ENCODE data around the gene C19orf53.
"Not testable (repeated sequence)": the region's sequence is repeated elsewhere in the genome, so short reads cannot be mapped to it uniquely, and the experiment has no call there.

The C19orf53 gene

DNA sequence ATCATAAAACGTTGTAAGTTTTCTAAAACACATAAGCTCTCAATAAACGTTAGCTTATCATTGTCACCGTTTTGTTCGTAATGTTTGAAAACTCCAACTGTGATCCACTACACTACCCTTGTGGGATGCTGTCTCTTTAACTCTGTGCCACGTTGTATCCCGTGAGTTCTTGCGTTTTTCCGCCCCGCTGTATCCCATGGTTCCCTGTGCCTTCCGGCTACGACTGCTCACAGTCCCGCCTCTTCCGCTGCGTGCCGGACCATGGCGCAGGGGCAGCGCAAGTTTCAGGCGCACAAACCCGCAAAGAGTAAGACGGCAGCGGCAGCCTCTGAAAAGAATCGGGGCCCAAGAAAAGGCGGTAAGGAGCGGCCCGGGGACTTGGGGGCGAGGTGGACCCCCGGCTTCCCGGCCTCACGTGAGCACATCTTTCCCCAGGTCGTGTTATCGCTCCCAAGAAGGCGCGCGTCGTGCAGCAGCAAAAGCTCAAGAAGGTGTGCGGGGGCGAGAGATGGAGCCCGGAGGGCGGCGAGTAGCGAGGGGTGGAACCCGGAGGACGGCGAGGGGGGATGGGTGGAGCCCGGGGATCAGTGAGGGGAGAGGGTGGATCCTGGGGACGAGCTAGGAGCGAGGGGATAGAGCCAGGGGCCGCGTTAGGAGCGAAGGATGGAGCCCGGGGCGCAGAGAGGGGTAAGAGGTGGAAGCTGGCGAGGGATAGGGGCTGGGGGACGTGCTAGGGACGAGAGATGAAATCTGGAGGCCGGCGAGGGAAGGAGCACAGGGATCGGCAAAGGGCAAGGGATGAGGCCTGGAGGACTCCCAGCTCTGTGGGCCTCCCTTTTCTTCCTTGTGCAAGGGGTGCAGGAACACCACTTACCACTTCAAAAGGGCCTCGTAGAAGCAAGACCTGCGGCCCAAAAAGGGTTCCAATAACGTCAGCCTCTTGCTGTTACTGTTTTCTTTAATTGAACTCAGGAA lies at the start of gene C19orf53:
Gene C19orf53, plus strand, starts transcription at position 240 of the 975 bp plus-strand sequence. Its CDS starts 22 bp downstream, at position 262.
- peak; percentile 94 for DNase-seq

DNA sequence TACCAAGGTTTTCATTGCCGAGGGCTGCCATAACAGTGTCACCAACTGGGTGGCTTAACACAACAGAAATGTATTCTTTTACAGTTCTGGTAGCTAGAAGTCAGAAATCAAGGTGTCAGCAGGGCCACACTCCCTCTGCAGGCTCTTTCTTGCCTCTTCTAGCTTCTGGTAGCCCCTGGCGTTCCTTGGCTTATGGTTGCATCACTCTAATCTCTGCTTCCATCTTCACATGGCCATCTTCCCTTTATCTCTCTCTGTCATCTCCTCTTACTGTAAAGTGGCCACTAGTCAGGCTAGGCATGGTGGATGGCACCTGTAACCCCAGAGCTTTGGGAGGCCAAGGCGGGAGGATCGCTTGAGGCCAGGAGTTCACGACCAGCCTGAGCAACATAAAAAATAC lies 47.9 kb upstream of the C19orf53 start:
- no peak for DNase-seq

- DNase-seq = no peak
Observed at GRCh38 chr19:13727798-13728197, 46.5 kb upstream of the C19orf53 start.

DNA sequence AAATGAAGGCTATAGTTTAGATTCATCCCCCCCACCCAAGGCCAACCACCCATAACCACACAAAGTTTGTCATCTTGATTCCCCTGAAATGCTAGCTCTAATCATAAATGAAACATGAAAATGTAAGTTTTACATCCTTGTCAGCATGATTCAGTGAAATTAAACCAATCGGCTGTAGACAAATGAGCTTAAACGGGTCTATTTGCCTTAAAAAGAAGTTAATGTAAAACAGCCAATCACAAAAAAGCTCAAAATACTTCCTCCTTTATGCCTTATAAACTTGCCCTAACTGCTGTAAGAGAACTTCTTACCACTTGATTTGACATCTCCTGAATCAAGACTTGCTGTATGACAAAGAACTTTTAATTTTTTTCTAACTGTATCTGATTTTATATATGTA lies 44.4 kb upstream of the C19orf53 start:
- DNase-seq = no peak

GRCh38 chr19:13731147-13731964 lies 42.9 kb upstream of the C19orf53 start:
- peak; percentile 96 for DNase-seq

DNA sequence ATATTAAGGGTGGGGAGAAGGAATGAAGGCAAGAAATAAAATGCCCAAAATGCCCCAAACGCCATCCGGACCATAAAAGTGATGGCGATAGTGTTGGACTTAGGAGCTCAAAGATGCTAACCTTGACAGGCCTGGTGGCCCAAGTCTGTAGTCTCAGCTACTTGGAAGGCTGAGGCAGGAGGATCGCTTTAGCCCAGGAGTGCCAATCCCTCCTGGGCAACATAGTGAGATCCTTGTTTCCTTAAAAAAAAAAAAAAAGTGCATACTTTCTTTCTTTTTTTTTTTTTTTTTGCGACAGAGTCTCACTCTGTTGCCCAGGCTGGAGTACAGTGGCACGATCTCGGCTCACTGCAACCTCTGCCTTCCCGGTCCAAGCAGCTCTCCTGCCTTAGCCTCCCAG lies 41.9 kb upstream of the C19orf53 start:
- DNase-seq = no peak

- no peak for DNase-seq
Observed at GRCh38 chr19:13734751-13735150, 39.5 kb upstream of the C19orf53 start.

- DNase-seq = no peak
Observed at GRCh38 chr19:13738073-13738472, 36.2 kb upstream of the C19orf53 start.

- no peak for DNase-seq
Observed at GRCh38 chr19:13741893-13742292, 32.4 kb upstream of the C19orf53 start.

DNA sequence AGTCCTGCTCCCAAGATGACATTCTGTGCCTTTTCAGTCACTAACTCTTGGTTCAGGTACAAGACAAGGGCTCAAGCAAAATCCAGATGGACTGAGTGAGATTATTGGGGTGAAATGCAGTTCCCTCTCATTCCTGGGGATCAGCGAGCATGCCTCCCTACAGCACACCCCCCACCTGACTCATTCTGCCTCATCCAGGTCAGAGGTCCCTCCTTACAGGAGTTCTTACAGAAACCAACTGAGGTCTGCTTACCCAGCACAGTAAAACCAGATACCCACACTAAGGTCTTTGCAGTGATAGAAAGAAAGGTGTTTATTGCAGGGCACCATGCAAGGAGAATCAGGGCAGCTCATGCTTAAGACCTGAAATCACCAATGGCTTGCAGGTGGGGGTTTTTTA lies 31.5 kb upstream of the C19orf53 start:
- no peak for DNase-seq

DNA sequence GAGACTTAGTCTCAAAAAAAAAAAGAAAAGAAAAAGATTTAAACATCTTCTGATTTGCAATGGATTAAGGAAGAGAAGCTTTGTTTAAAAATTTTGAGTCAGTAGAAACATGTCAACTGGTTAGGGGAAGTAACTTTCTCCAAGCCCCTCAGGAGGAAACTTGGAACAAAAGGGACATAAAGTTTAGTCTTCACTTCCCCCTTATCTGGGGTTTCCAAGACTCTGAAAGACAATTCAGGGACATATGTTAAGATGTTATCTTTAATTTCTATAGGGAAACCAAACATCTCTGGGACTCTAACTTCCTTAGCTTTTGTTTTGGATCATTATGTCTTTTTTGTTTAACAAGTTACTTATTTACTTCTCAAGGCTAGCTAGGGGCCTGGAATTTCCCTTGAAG lies 30.1 kb upstream of the C19orf53 start:
- DNase-seq = no peak

- no peak for DNase-seq
Observed at GRCh38 chr19:13747098-13747453, 27.2 kb upstream of the C19orf53 start.

DNA sequence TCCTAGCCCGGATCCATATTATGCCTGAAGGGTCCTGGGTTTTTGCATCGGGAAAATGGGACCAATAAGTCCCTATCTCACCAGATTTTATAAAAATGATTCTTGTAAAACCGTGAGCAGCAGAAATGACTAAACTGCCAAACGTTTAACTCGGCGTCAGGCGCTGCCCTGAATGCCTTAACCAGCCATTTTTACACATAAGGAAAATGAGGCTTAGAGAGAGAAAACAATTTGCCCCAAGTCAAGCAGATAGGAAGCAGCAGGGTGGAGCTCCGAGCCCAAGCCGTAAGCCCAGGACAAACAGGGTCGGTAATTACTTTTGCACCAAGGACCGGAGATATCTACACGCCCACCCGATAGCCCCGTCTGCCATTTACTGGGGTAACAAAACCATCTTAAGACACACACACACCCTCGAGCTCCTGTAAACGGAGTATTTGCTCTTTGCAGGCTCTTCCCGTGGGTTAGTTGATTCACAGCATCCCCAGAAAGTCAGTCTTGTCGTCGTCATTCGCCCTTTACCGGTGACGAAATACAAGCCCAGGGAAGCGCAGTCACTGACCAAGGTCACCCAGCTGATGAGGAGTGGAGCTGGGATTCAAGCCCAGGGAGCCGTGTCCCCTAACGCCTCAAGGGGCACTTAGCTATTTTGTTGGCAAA lies 26.0 kb upstream of the C19orf53 start:
- peak; percentile 13 for DNase-seq

DNA sequence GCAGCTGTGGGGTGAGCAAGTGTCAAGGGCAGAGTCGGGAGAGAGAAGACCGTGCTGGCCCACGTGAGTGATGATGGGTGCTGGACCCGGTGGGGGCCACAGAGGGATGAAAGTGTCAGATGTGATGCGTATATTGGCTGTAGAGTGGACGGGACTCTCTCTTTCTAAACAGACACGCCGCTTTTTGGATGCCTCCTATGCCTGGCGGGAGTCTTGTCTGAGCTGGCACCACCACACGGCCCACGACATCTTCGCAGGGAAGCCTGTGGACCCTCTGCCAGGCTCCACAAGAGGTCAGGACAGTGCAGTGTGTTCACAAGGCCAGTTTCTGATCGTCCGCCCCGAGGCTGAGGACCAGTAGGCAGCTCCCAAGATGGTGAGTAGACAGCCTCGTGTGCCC lies 22.8 kb upstream of the C19orf53 start:
- DNase-seq = no peak

- DNase-seq = not testable (repeated sequence)
Observed at GRCh38 chr19:13753622-13754021, 20.6 kb upstream of the C19orf53 start.

GRCh38 chr19:13756210-13756609 lies 18.0 kb upstream of the C19orf53 start:
- no peak for DNase-seq

DNA sequence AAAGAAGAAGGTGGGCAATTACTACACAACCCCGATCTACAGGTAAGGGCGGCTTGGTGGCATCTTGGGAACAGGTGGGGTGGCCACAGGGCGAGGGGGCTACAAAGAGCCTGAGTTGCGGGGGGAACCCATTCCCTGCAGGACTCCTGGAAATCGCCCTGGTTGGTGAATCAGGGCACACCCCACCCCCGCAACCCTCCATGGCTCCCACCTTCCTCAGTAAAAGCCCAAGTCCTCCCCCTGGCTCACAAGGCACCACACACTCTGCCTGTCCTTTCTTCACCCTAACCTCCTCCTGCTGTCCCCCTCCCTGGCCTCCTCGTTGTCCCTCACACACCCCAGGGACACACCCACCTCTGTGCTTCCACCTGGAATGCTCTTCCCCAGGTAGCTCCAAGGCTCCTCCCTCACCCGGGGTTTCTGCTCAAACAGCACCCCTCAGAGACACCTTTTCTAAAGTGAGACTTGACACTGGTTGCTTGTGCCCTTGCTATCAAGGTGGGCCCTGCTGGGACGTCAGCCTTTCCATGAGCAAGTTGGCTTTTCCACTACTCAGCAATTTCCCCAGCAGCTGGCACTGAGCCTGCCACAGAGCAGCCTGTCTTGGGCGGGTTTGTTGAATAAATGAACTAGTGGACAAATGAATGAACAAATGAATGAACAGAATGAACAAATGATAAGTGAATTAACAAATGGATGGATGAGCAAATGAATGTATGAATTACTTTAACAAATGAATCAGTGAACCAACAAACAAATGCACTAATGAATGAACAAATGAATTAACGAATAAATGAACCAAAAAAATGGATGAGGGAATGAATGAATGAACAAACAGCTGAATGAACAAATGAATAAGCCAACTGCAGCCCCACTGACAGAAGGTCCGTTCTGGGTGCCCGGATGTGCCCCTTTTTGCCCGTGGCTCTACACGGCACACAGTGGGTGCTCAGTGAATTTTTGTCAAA lies 16.2 kb upstream of the C19orf53 start:
- no peak for DNase-seq

- no peak for DNase-seq
Observed at GRCh38 chr19:13758795-13759194, 15.5 kb upstream of the C19orf53 start.

GRCh38 chr19:13761423-13761822 lies 12.8 kb upstream of the C19orf53 start:
- no peak for DNase-seq

- DNase-seq = no peak
Observed at GRCh38 chr19:13762635-13763235, 11.5 kb upstream of the C19orf53 start.

DNA sequence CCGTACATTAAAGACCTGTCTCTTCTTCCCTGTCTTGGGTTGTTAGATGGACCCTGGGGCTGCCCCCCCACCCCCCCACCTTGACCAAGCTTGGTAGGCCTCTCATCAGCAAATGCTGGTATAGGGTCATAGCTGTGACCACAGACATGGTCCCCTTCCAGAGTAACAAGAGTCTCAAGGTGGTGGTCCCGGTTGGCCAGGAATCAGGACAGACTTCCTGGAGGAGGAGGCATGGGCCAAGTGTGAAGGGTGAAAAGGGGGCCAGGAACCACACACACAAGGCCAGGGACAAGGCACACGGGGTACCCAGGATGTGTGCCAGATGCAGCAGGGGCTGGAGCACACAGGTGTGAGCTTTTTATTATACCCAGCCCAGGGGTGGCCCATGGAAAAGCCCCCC lies 11.0 kb upstream of the C19orf53 start:
- DNase-seq = no peak
